Placental pericyte (primary cell): ENCODE measurements around the gene SUPT5H. TPM values are rescaled to one million over a fixed set of nuclear protein-coding genes. Genes with fewer than 3 reads are reported as not detected.

Experiments
- small RNA-seq: library from RNA; depleted of rRNA; stranded (forward); fragments of <200 nt; gene quantifications from one replicate; pipeline ENCODE3, GENCODE V24; 2012; ENCODE audit warnings: low replicate concordance
- total RNA-seq: library from RNA; depleted of rRNA; stranded (reverse); fragments of >200 nt; gene quantifications from 2 replicates; pipeline ENCODE4 v1.2.3, GENCODE V29; 2012

The SUPT5H gene
- 97.6 and 122 TPM in 2 replicates for total RNA-seq

GRCh38 chr19:39445196-39446111 is at the start of gene SUPT5H:
TSS of gene SUPT5H (plus strand) at chr19:39445582. CDS start at chr19:39445891, 309 bp downstream.

GRCh38 chr19:39406656-39407409 is 38.5 kb upstream of the SUPT5H start, which contains the start of gene ZFP36:
TSS of gene ZFP36 (plus strand) at chr19:39406847. CDS start at chr19:39406905, 58 bp downstream.

GRCh38 chr19:39412100-39412866 is 33.1 kb upstream of the SUPT5H start, which contains the start of gene PLEKHG2:
TSS of gene PLEKHG2 (plus strand) at chr19:39412669. CDS start at chr19:39414087, 1,418 bp downstream.

GRCh38 chr19:39435499-39436349 is 9.7 kb upstream of the SUPT5H start, which contains the start of gene RPS16:
TSS of gene RPS16 (minus strand) at chr19:39435949. CDS start at chr19:39435895, 54 bp downstream.

GRCh38 chr19:39480337-39481228 is 35.2 kb downstream of the SUPT5H start, which contains the start of gene TIMM50:
TSS of gene TIMM50 (plus strand) at chr19:39480838. CDS start at chr19:39480854, 16 bp downstream.

GRCh38 chr19:39498798-39499642 is 53.6 kb downstream of the SUPT5H start, which contains the start of gene DLL3:
TSS of gene DLL3 (plus strand) at chr19:39498947. CDS start at chr19:39498975, 28 bp downstream.

GRCh38 chr19:39514840-39515550 is 69.6 kb downstream of the SUPT5H start, which contains the start of gene SELENOV:
TSS of gene SELENOV (plus strand) at chr19:39515139. CDS start at chr19:39515213, 74 bp downstream.

Small RNA genes lying within 50 kb of the gene (small RNA-seq; reads per million reads assigned to genes)
- gene MIR4530: not detected

Other genes with a start within 250 kb of the SUPT5H start
- not detected in 2 replicates for gene NCCRP1, start 248.6 kb upstream of the SUPT5H start, total RNA-seq
- gene SYCN, start 241.3 kb upstream of the SUPT5H start, total RNA-seq: not detected in 2 replicates
- gene IFNL3, start 200.6 kb upstream of the SUPT5H start, total RNA-seq: not detected in 2 replicates
- not detected in 2 replicates for gene IFNL4, start 196.7 kb upstream of the SUPT5H start, total RNA-seq
- gene IFNL2, start 177.2 kb upstream of the SUPT5H start, total RNA-seq: not detected in 2 replicates
- not detected in 2 replicates for gene IFNL1, start 149.2 kb upstream of the SUPT5H start, total RNA-seq
- gene LRFN1, start 124.7 kb upstream of the SUPT5H start, total RNA-seq: under 0.01 TPM in 1 of 2 replicates, not detected in the other
- 1.4 TPM in 1 of 2 replicates, not detected in the other for gene GMFG, start 109.5 kb upstream of the SUPT5H start, total RNA-seq
- 67.8 and 80.2 TPM in 2 replicates for gene SAMD4B, start 103.2 kb upstream of the SUPT5H start, total RNA-seq
- 35.0 and 38.4 TPM in 2 replicates for gene PAF1, start 54.5 kb upstream of the SUPT5H start, total RNA-seq
- gene MED29, start 54.2 kb upstream of the SUPT5H start, total RNA-seq: 21.0 and 25.1 TPM in 2 replicates
- 4.6 and 6.4 TPM in 2 replicates for gene ZFP36, start 38.7 kb upstream of the SUPT5H start, total RNA-seq
- 12.5 and 35.9 TPM in 2 replicates for gene PLEKHG2, start 32.9 kb upstream of the SUPT5H start, total RNA-seq
- gene RPS16, start 9.6 kb upstream of the SUPT5H start, total RNA-seq: 117 and 211 TPM in 2 replicates
- gene TIMM50, start 35.3 kb downstream of the SUPT5H start, total RNA-seq: 43.1 and 65.0 TPM in 2 replicates
- 0.43 TPM in 1 of 2 replicates, not detected in the other for gene DLL3, start 53.4 kb downstream of the SUPT5H start, total RNA-seq
- gene SELENOV, start 69.6 kb downstream of the SUPT5H start, total RNA-seq: not detected in 2 replicates
- 1.8 and 4.6 TPM in 2 replicates for gene EID2B, start 87.3 kb downstream of the SUPT5H start, total RNA-seq
- 3.9 and 12.2 TPM in 2 replicates for gene EID2, start 94.6 kb downstream of the SUPT5H start, total RNA-seq
- not detected in 2 replicates for gene LGALS13, start 156.9 kb downstream of the SUPT5H start, total RNA-seq
- gene LGALS16, start 210.3 kb downstream of the SUPT5H start, total RNA-seq: not detected in 2 replicates